HFFc6 (cell line): ENCODE measurements around the gene PIKFYVE. TPM values are rescaled to one million over a fixed set of nuclear protein-coding genes. Genes with fewer than 3 reads are reported as not detected.
A peak's percentile ranks its signal among the peaks of the same experiment; 100 is the strongest.

Experiments
- DNase-seq: peaks from one replicate; pipeline ENCODE4 v3.0.0-alpha.2; 2018
- H3K27ac Mint-ChIP-seq: 2 replicates; pipeline ENCODE4 v1.8.0; 2020; ENCODE audit warnings: mild to moderate bottlenecking, mixed read lengths
- H3K27me3 Mint-ChIP-seq: 2 replicates; pipeline ENCODE4 v1.8.0; 2021; ENCODE audit warnings: mild to moderate bottlenecking, moderate library complexity, mixed read lengths; ENCODE audit not compliant: insufficient read depth
- H3K36me3 Mint-ChIP-seq: 2 replicates; pipeline ENCODE4 v1.8.0; 2021; ENCODE audit warnings: low read depth, mixed read lengths
- H3K4me1 Mint-ChIP-seq: 2 replicates; pipeline ENCODE4 v1.8.0; 2020; ENCODE audit warnings: low read depth, mixed read lengths
- H3K4me3 Mint-ChIP-seq: 2 replicates; pipeline ENCODE4 v1.8.0; 2020; ENCODE audit warnings: mild to moderate bottlenecking, moderate library complexity, mixed read lengths
- H3K9me3 Mint-ChIP-seq: 2 replicates; pipeline ENCODE4 v1.8.0; 2020; ENCODE audit warnings: mild to moderate bottlenecking, mixed read lengths
- total RNA-seq, 6 experiments: library from RNA; stranded (reverse); fragmentation: NEBNext Ultra II Directional; extraction: Animal tissue kit (Norgen Biotek cat#: 25700); gene quantifications; 2 replicates in 1 of 6; 3 replicates in 5 of 6; pipeline ENCODE4 v1.2.3, GENCODE V29; 2021
- TF ChIP-seq, protein P1 (sequence below): fragments of 200-600 bp; sonication (generic); IDR thresholded peaks from 2 replicates; pipeline ENCODE4 v1.5.0; 2021; ENCODE audit warnings: antibody characterized with exemption, mild to moderate bottlenecking

Gene PIKFYVE
- total RNA-seq, 6 experiments from 2014 or later, result 17.2 to 22.0 (median 20.2) TPM

DNA sequence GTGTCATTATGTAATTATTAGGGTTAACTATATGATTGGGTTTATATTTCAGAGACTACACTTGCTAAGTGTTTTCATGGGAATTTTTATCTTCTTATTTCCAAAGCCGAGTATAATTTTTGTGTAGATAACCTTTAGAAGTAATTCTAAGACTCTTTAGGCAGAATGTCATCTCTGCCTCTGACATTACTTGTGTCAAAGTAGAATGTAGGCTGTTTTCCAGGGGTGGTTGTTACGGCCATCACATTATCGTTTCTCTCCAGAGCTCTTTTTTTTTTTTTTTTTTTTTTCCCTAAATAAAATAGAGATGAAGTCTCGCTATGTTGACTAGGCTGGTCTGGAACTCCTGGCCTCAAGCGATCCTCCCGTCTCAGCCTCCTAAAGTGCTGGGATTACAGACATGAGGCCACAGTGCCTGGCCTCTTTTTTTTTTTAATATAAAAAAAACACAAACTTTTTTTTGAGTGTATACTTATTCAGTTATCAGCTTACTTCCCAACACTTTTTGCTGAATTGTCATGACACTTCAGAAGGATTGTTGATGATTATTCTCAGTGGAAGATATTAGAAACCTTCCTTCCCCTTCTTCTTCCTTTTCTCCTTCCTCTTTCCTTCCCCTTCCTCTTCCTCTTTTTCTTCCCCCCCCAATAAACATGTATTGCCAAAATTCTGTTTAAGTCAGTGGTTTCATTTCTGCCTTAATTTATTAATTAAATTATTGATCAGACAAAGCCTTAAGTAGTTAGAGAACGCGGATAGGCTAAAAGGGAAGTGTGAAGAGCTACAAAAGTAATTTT is 2.3 kb downstream of the PIKFYVE start:
- H3K27me3 Mint-ChIP-seq, result peaks cover 2% of the 10 kb centered on the region; the same call in 1 of the 2 replicates
- no peak for DNase-seq
- H3K27ac Mint-ChIP-seq, result peak overlapping the region; percentile 70
- peaks cover 27% of the 10 kb centered on the region for H3K4me1 Mint-ChIP-seq
- peaks cover 7% of the 10 kb centered on the region for H3K36me3 Mint-ChIP-seq
- no peaks in the 10 kb centered on the region for H3K9me3 Mint-ChIP-seq
- H3K4me3 Mint-ChIP-seq, result peak overlapping the region; percentile 98
- TF ChIP-seq, protein P1, sequence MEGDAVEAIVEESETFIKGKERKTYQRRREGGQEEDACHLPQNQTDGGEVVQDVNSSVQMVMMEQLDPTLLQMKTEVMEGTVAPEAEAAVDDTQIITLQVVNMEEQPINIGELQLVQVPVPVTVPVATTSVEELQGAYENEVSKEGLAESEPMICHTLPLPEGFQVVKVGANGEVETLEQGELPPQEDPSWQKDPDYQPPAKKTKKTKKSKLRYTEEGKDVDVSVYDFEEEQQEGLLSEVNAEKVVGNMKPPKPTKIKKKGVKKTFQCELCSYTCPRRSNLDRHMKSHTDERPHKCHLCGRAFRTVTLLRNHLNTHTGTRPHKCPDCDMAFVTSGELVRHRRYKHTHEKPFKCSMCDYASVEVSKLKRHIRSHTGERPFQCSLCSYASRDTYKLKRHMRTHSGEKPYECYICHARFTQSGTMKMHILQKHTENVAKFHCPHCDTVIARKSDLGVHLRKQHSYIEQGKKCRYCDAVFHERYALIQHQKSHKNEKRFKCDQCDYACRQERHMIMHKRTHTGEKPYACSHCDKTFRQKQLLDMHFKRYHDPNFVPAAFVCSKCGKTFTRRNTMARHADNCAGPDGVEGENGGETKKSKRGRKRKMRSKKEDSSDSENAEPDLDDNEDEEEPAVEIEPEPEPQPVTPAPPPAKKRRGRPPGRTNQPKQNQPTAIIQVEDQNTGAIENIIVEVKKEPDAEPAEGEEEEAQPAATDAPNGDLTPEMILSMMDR, result no peak

DNA sequence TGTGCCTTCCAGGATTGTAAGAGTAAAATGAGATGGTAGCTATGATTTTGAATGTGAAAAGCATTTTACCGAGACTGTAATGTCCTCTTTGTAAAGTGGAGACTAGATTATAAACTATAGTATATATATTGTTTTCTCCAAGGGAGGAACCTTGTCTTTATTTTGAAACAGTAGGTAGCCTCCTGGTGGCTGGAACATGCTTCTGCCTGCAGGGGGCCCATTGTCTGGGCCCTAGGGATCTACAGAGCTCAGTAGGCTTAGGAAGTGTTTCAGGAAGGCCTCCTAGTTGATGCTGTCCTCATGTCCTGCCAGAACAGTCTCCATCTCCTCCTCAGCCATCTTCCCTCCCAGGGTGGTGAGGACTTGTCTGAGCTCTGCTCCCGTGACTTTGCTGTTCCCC is 3.0 kb downstream of the PIKFYVE start:
- TF ChIP-seq, protein P1, result peak; percentile 59
- H3K36me3 Mint-ChIP-seq, result peaks cover 9% of the 10 kb centered on the region
- H3K4me3 Mint-ChIP-seq, result no peak overlapping the region
- peaks cover 2% of the 10 kb centered on the region; the same call in 1 of the 2 replicates for H3K27me3 Mint-ChIP-seq
- peaks cover 27% of the 10 kb centered on the region for H3K4me1 Mint-ChIP-seq
- DNase-seq, result no peak
- no peak overlapping the region for H3K27ac Mint-ChIP-seq
- no peaks in the 10 kb centered on the region for H3K9me3 Mint-ChIP-seq

DNA sequence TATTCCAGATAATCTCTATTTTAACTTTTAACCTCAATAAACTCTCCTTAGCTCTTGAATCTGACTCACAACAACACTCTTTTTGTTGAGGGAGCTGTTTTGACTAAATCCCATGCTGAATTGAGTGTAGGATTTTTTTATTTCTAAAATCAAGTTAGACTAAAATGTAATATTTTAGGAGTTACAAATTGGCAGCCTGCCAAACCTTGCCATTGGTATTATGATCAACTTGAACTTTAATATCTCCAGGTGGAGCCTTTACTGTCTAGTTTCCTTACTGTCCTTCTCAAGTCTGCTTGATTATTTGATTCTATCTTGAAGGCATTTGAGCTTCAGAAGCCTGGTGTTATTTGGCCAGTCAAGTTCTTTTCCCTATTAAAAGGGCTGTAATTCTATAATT is 8.7 kb downstream of the PIKFYVE start:
- TF ChIP-seq, protein P1, result no peak
- Mint-ChIP-seq H3K4me1 (peaks cover 11% of the 10 kb centered on the region), H3K27ac (no peak overlapping the region), H3K36me3 (peaks cover 58% of the 10 kb centered on the region), H3K27me3 (no peaks in the 10 kb centered on the region), H3K9me3 (peaks cover 11% of the 10 kb centered on the region), H3K4me3 (no peak overlapping the region)
- no peak for DNase-seq

DNA sequence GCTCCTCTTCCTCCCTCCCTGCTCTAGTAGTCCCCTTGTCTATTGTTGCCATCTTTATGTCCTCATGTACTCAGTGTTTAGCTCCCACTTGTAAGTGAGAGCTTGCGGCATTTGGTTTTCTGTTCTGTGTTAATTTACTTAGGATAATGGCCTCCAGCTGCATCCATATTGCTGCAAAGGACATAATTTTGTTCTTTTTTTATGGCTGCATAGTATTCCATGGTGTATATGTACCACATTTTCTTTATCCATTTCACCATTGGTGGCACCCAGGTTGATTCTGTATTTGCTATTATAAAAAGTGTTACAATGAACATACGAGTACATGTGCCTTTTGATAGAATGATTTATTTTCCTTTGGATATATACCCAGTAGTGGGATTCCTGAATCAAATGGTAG is 12.5 kb downstream of the PIKFYVE start:
- peaks cover 74% of the 10 kb centered on the region for H3K36me3 Mint-ChIP-seq
- no peak overlapping the region for H3K27ac Mint-ChIP-seq
- H3K4me3 Mint-ChIP-seq, result no peak overlapping the region
- H3K27me3 Mint-ChIP-seq, result no peaks in the 10 kb centered on the region
- DNase-seq, result no peak
- TF ChIP-seq, protein P1, result no peak
- H3K9me3 Mint-ChIP-seq, result peaks cover 11% of the 10 kb centered on the region
- peaks cover 31% of the 10 kb centered on the region for H3K4me1 Mint-ChIP-seq

DNA sequence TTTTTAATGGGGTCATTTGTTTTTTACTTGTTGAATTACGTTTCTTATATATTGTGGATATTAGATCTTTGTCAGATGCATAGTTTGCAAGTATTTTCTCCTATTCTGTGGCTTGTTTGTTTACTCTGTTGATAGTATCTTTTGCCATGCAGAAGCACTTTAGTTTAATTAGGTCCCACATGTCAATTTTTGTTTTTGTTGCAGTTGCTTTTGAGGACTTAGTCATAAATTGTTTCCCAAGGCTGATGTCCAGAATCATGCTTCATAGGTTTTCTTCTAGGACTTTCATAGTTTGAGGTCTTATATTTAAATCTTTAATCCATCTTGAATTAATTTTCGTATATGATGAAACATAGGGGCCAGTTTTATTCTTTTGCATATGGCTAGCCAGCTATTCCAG is 13.2 kb downstream of the PIKFYVE start:
- H3K4me3 Mint-ChIP-seq, result no peak overlapping the region
- no peaks in the 10 kb centered on the region for H3K27me3 Mint-ChIP-seq
- TF ChIP-seq, protein P1, result no peak
- peaks cover 31% of the 10 kb centered on the region for H3K4me1 Mint-ChIP-seq
- peaks cover 11% of the 10 kb centered on the region for H3K9me3 Mint-ChIP-seq
- H3K27ac Mint-ChIP-seq, result no peak overlapping the region
- DNase-seq, result peak; percentile 63
- peaks cover 72% of the 10 kb centered on the region for H3K36me3 Mint-ChIP-seq
